HCT116 (cell line): ENCODE results near the gene CHCHD3. TPM values are rescaled to one million over a fixed set of nuclear protein-coding genes. Genes with fewer than 3 reads are reported as not detected.

Source experiments
- ATAC-seq: fragments of 200-7000 bp; cut with Tn5 transposase; 2 replicates; pipeline ENCODE4 v1.9.1; 2020; ENCODE audit warnings: mild to moderate bottlenecking, moderate library complexity
- BruUV-seq: library from RNA; stranded (reverse); fragments of 400-500 nt; replicated peaks from 2 replicates; lab custom pipeline; 2021; lab: Mats Ljungman, UMichigan
- CTCF ChIA-PET: fragments of 300-600 bp; sonication (Branson Sonifier 250); formaldehyde crosslinking; loops from one replicate; lab custom pipeline; 2021; ENCODE audit warnings: antibody characterized with exemption; lab: Charles Lee
- POLR2A ChIA-PET: fragments of 300-600, 350-600 bp; sonication (Branson Sonifier 250); formaldehyde crosslinking; loops from one replicate; lab custom pipeline; 2021; ENCODE audit warnings: antibody characterized with exemption; lab: Charles Lee
- RAD21 ChIA-PET, 2 experiments: fragments of 300-600 bp; sonication (Branson Sonifier 250); formaldehyde crosslinking; loops; one replicate each; lab custom pipeline; 2023; ENCODE audit warnings: low total read pairs in 2 of 2; ENCODE audit not compliant: uncharacterized antibody in 2 of 2, unreplicated experiment in 2 of 2, low non-redundant PET in 1 of 2; lab: Charles Lee
- DNase-seq: peaks from one replicate; pipeline ENCODE4 v3.0.0-alpha.2; 2010; ENCODE audit warnings: low read depth, low spot score
- H2AFZ ChIP-seq: fragments of 200-600 bp; shearing (Covaris generic), sonication (generic); 2 replicates; pipeline ENCODE4 v1.6.1; 2017; ENCODE audit warnings: low read depth, mixed run types, mixed read lengths, antibody characterized with exemption, low read length; ENCODE audit not compliant: poor library complexity, severe bottlenecking
- H3K27ac ChIP-seq: 2 replicates; pipeline ENCODE4 v1.5.1; 2012; ENCODE audit warnings: low read depth, low read length
- H3K27me3 ChIP-seq: fragments of 200-600 bp; sonication (generic); 2 replicates; pipeline ENCODE4 v1.6.1; 2016; ENCODE audit warnings: mixed run types, low read length, mixed read lengths; ENCODE audit not compliant: insufficient read depth
- H3K36me3 ChIP-seq, 2 experiments: fragments of 200-500 bp in 1 of 2; fragments of 200-600 bp in 1 of 2; sonication (Bioruptor generic) in 1 of 2; sonication (generic) in 1 of 2; 2 replicates each; pipeline versions ENCODE4 v1.5.1 to v1.6.1; 2014 to 2016; ENCODE audit warnings: low read length in 2 of 2, inconsistent platforms in 1 of 2, mixed read lengths in 1 of 2, mixed run types in 1 of 2; ENCODE audit not compliant: insufficient read depth in 2 of 2, control insufficient read depth in 1 of 2
- H3K4me1 ChIP-seq, 2 experiments: fragments of 200-600 bp in 1 of 2; sonication (generic) in 1 of 2; 2 replicates each; pipeline versions ENCODE4 v1.5.1 to v1.6.1; 2012 to 2017; ENCODE audit warnings: low read length in 2 of 2, inconsistent platforms in 1 of 2, mild to moderate bottlenecking in 1 of 2, mixed read lengths in 1 of 2, mixed run types in 1 of 2, moderate library complexity in 1 of 2; ENCODE audit not compliant: insufficient read depth in 2 of 2, control insufficient read depth in 1 of 2
- H3K4me2 ChIP-seq: fragments of 200-600 bp; sonication (generic); 2 replicates; pipeline ENCODE4 v1.6.1; 2017; ENCODE audit warnings: mixed run types, low read length, mixed read lengths
- H3K4me3 ChIP-seq, 2 experiments: fragments of 200-600 bp in 1 of 2; sonication (generic) in 1 of 2; replicated peaks in 1 of 2; 2 replicates each; pipeline ENCODE4 v1.5.1; 2011 to 2016; ENCODE audit warnings: low read length in 2 of 2, control low read depth in 1 of 2, low read depth in 1 of 2, mild to moderate bottlenecking in 1 of 2, mixed read lengths in 1 of 2, mixed run types in 1 of 2
- H3K79me2 ChIP-seq: fragments of 200-600 bp; sonication (generic); 2 replicates; pipeline ENCODE4 v1.6.1; 2017; ENCODE audit warnings: mild to moderate bottlenecking, mixed run types, low read length, moderate library complexity, mixed read lengths; ENCODE audit not compliant: insufficient read depth
- H3K9ac ChIP-seq: fragments of 200-600 bp; sonication (generic); 2 replicates; pipeline ENCODE4 v1.6.1; 2016; ENCODE audit warnings: low read length, mixed read lengths
- H3K9me2 ChIP-seq: fragments of 200-600 bp; sonication (generic), shearing (Covaris generic); 2 replicates; pipeline ENCODE4 v1.6.1; 2017; ENCODE audit warnings: mixed run types, mild to moderate bottlenecking, moderate library complexity; ENCODE audit not compliant: insufficient read depth
- H3K9me3 ChIP-seq, 2 experiments: fragments of 200-500 bp in 1 of 2; fragments of 200-600 bp in 1 of 2; sonication (Bioruptor generic) in 1 of 2; sonication (generic) in 1 of 2; 2 replicates each; pipeline ENCODE4 v1.6.1; 2014 to 2017; ENCODE audit warnings: low read length in 2 of 2, mixed read lengths in 2 of 2, inconsistent platforms in 1 of 2, low read depth in 1 of 2, mild to moderate bottlenecking in 1 of 2, mixed run types in 1 of 2, moderate library complexity in 1 of 2; ENCODE audit not compliant: control insufficient read depth in 1 of 2, insufficient read depth in 1 of 2
- H4K20me1 ChIP-seq: fragments of 200-600 bp; sonication (generic), shearing (Covaris generic); 2 replicates; pipeline ENCODE4 v1.6.1; 2017; ENCODE audit warnings: mixed run types, mild to moderate bottlenecking, moderate library complexity; ENCODE audit not compliant: insufficient read depth
- CBX3 ChIP-seq: IDR thresholded peaks from 2 replicates; pipeline ENCODE4 v1.6.1; 2012; ENCODE audit warnings: low read depth
- EGR1 ChIP-seq: IDR thresholded peaks from 2 replicates; pipeline ENCODE4 v1.6.1; 2012; ENCODE audit warnings: low read depth
- EZH2 ChIP-seq: fragments of 200-600 bp; sonication (generic); IDR thresholded peaks from 2 replicates; pipeline ENCODE4 v1.6.1; 2017; ENCODE audit warnings: antibody characterized with exemption, mixed run types
- FOSL1 ChIP-seq: IDR thresholded peaks from 2 replicates; pipeline ENCODE4 v1.6.1; 2012; ENCODE audit warnings: low read depth
- JUND ChIP-seq: IDR thresholded peaks from 2 replicates; pipeline ENCODE4 v1.6.1; 2012
- POLR2AphosphoS5 ChIP-seq: IDR thresholded peaks from 2 replicates; pipeline ENCODE4 v1.6.1; 2011; ENCODE audit warnings: mild to moderate bottlenecking, low read depth, low read length, moderate library complexity
- RAD21 ChIP-seq: IDR thresholded peaks from 2 replicates; pipeline ENCODE4 v1.6.1; 2012; ENCODE audit warnings: low read depth, mild to moderate bottlenecking
- SP1 ChIP-seq: IDR thresholded peaks from 2 replicates; pipeline ENCODE4 v1.6.1; 2012; ENCODE audit warnings: low read depth
- SRF ChIP-seq: IDR thresholded peaks from 2 replicates; pipeline ENCODE4 v1.6.1; 2012; ENCODE audit warnings: low read depth
- ZNF274 ChIP-seq: fragments of 200-500 bp; sonication (Bioruptor generic); IDR thresholded peaks from 2 replicates; pipeline ENCODE4 v1.6.1; 2014; ENCODE audit warnings: mild to moderate bottlenecking, low read depth, low read length, inconsistent platforms
- intact Hi-C: fragments of 100-400 bp; cut with micrococcal nuclease; formaldehyde crosslinking; loops from 2 replicates; pipeline ENCODE4 v1.10.0; 2022
- total RNA-seq: library from RNA; stranded (reverse); gene quantifications from one replicate; pipeline ENCODE4 v1.2.1, GENCODE V29; 2021; ENCODE audit not compliant: unreplicated experiment
- TF ChIP-seq, protein P1 (sequence below): IDR thresholded peaks from 2 replicates; pipeline ENCODE4 v1.6.1; 2012
- TF ChIP-seq, protein P2 (sequence below): IDR thresholded peaks from 2 replicates; pipeline ENCODE4 v1.6.1; 2011; ENCODE audit warnings: mild to moderate bottlenecking, low read length, moderate library complexity; ENCODE audit not compliant: insufficient replicate concordance; ENCODE audit errors: extremely low read depth
- TF ChIP-seq, protein P3 (sequence below): IDR thresholded peaks from 2 replicates; pipeline ENCODE4 v1.6.1; 2012
- TF ChIP-seq, protein P4 (sequence below), 3 experiments: fragments of 200-600 bp in 1 of 3; sonication (generic) in 1 of 3; IDR thresholded peaks in 2 of 3; conservative IDR thresholded peaks in 1 of 3; 2 replicates each; pipeline ENCODE4 v1.5.1; 2012 to 2017; ENCODE audit warnings: low read depth in 2 of 3, low read length in 2 of 3, antibody characterized with exemption in 1 of 3, borderline replicate concordance in 1 of 3, control low read depth in 1 of 3, mild to moderate bottlenecking in 1 of 3, mixed read lengths in 1 of 3, mixed run types in 1 of 3, moderate library complexity in 1 of 3; ENCODE audit not compliant: insufficient read depth in 1 of 3

CHCHD3 gene
- total RNA-seq, 1 experiment from 2014 or later: 73.5 TPM

DNA sequence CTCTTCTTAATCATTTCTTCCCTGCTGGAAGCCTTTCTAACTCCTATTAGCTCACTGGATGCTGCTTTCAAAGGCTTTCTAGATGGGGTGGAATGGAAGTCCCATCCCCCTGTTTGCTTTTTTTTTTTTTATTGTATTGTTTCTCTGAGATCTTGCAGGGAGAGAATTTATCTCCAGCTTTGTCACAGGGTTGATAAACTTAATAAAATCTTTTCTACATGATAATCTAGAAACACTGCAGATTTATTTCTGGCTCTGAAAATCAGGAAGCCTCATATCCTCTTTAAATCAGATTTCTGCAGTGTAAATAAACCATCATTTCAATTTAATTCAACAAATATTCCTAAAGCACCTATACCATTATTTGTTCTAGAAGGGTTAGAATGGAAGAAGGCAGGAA lies 37.2 kb upstream of the CHCHD3 start (continued):
- no peak for TF ChIP-seq SRF
- TF ChIP-seq EZH2: no peak
- TF ChIP-seq ZNF274: no peak
- TF ChIP-seq JUND: no peak
- TF ChIP-seq SP1: no peak
- TF ChIP-seq, protein P1, sequence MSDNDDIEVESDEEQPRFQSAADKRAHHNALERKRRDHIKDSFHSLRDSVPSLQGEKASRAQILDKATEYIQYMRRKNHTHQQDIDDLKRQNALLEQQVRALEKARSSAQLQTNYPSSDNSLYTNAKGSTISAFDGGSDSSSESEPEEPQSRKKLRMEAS: no peak
- TF ChIP-seq FOSL1: no peak
- TF ChIP-seq, protein P2, sequence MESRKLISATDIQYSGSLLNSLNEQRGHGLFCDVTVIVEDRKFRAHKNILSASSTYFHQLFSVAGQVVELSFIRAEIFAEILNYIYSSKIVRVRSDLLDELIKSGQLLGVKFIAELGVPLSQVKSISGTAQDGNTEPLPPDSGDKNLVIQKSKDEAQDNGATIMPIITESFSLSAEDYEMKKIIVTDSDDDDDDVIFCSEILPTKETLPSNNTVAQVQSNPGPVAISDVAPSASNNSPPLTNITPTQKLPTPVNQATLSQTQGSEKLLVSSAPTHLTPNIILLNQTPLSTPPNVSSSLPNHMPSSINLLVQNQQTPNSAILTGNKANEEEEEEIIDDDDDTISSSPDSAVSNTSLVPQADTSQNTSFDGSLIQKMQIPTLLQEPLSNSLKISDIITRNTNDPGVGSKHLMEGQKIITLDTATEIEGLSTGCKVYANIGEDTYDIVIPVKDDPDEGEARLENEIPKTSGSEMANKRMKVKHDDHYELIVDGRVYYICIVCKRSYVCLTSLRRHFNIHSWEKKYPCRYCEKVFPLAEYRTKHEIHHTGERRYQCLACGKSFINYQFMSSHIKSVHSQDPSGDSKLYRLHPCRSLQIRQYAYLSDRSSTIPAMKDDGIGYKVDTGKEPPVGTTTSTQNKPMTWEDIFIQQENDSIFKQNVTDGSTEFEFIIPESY: no peak
- no peak for TF ChIP-seq CBX3
- TF ChIP-seq POLR2AphosphoS5: no peak
- TF ChIP-seq, protein P3, sequence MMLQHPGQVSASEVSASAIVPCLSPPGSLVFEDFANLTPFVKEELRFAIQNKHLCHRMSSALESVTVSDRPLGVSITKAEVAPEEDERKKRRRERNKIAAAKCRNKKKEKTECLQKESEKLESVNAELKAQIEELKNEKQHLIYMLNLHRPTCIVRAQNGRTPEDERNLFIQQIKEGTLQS: no peak

DNA sequence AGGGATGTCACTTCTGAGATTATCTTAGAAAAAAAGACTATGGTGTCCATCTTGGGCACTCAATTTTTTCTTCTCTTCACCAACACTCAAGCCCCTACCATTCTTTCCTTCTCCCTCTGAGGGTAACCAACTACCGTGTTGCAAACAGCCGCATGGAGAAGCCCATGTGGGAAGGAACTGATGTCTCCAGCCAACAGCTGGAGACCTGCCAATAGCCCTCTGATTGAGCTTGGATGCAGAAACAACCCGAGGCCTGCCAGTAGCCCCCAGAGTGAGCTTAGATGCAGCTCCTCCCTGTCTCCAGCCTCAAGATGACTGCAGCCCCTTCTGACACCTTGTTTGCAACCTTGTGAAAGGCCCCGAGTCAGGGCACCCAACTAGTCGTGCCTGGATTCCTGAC lies 36.4 kb upstream of the CHCHD3 start:
- Histone ChIP-seq H2AFZ (no peak overlapping the region), H3K79me2 (no peaks in the 10 kb centered on the region), H3K27ac (no peak overlapping the region), H3K4me2 (no peak overlapping the region), H3K36me3 (no peaks in the 10 kb centered on the region), H3K4me1 (no peaks in the 10 kb centered on the region), H3K4me3 (no peak overlapping the region), H3K9me2 (no peaks in the 10 kb centered on the region), H3K9me3 (no peaks in the 10 kb centered on the region), H3K9ac (no peak overlapping the region), H3K27me3 (peaks cover 26% of the 10 kb centered on the region; the same call in 1 of the 2 replicates), H4K20me1 (no peaks in the 10 kb centered on the region)
- ChIA-PET CTCF (no interaction called here), RAD21 (no interaction called here), POLR2A (no interaction called here)
- TF ChIP-seq, protein P4, sequence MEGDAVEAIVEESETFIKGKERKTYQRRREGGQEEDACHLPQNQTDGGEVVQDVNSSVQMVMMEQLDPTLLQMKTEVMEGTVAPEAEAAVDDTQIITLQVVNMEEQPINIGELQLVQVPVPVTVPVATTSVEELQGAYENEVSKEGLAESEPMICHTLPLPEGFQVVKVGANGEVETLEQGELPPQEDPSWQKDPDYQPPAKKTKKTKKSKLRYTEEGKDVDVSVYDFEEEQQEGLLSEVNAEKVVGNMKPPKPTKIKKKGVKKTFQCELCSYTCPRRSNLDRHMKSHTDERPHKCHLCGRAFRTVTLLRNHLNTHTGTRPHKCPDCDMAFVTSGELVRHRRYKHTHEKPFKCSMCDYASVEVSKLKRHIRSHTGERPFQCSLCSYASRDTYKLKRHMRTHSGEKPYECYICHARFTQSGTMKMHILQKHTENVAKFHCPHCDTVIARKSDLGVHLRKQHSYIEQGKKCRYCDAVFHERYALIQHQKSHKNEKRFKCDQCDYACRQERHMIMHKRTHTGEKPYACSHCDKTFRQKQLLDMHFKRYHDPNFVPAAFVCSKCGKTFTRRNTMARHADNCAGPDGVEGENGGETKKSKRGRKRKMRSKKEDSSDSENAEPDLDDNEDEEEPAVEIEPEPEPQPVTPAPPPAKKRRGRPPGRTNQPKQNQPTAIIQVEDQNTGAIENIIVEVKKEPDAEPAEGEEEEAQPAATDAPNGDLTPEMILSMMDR (IDR thresholded peaks at IDR 0.05 in 2 of 3, conservative IDR thresholded peaks at IDR 0.05 in 1 of 3; ENCODE audit: borderline replicate concordance in 1 of 3, insufficient read depth in 1 of 3, low read depth in 2 of 3, low read length in 2 of 3): no peak
- no peak for TF ChIP-seq RAD21
- TF ChIP-seq, protein P1: no peak
- TF ChIP-seq, protein P2: no peak
- no peak for TF ChIP-seq EZH2
- no peak for TF ChIP-seq SRF
- no peak for TF ChIP-seq EGR1
- no peak for TF ChIP-seq POLR2AphosphoS5
- no peak for TF ChIP-seq FOSL1
- intact Hi-C loops: no loop called here
- ATAC-seq: no peak
- BruUV-seq: no TSS peak
- no peak for DNase-seq
